Measurements from ENCODE around the gene BRSK1. TPM values are rescaled to one million over a fixed set of nuclear protein-coding genes. Genes with fewer than 3 reads are reported as not detected.

Gene BRSK1
- total RNA-seq, 2 experiments from 2014 or later: 2.6 to 2.7 TPM

DNA sequence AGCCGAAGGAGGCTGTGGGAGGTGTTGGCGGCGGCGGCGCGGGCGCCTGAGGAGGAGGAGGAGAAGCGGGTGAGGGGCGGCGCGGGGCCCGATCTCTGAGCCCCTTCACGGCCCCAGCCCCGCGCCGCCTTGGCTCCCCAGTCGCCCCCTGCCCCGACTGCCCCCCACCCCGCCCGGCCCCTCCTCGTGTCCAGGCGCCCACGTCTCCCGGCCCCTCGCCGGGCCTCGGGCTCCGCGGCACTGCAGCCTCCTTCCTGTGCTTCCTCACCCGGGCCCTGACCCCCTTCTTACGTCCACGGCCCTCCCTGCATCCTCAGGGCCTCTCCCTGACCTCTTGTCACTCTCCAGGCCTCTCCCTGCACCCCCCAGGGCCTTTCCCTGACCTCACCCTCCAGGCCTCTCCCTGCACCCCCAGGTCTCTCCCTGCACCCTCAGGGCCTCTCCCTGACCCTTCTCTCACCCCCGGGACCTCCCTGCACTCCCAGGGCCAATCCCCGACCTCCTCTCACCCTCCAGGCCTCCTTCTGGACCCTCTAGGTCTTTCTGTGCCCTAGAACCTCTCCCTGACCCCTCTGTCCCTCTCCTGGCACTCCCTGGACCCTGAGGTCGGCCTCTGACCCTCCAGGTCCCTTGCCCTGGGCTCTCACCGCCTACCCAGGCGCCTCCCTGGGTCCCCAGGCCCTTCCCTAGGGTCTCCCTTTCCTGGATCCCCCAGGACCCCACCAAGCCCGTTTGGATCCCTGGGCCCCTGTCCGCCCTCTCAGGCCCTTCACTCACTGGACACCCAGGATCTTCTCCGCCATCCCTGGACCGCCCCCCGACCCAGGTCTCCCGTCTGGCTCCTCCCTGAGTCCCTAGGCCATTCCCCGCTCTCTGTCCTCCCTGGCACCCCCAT is 56.3 kb downstream of the BRSK1 start:
- H3K9me3 Mint-ChIP-seq: no peaks in the 10 kb centered on the region
- intact Hi-C loops (cut with DNase I, micrococcal nuclease): loop anchor here (1.0 to 5.0 kb wide), 8 partner anchors 14 to 259 kb away; partner anchors contain the start of genes COX6B2 (in 2 of the 2), RPL28 (in 2 of the 2), FIZ1 (in 1 of the 2) and PPP6R1 (in 1 of the 2)
- DNase-seq: peak in 5 of 14 experiments; percentile 9 to 54 (median 10)
- peak overlapping the region; percentile 98 for H3K4me3 Mint-ChIP-seq
- peak overlapping the region; percentile 99 for H3K27ac Mint-ChIP-seq
- ChIA-PET CTCF (interaction anchor here (0.7 to 3.5 kb wide), 6 partner anchors 8 to 44 kb away, joined by 3 to 21 read pairs (median 4); partner anchors contain the start of gene TMEM238), POLR2A (interaction anchor here (0.8 to 2.0 kb wide), 28 partner anchors 11 to 892 kb away, joined by 3 to 43 read pairs (median 7); partner anchors contain the start of genes FIZ1, HSPBP1, NAT14 and PPP1R12C)
- ATAC-seq (ENCODE audit: poor library complexity): no peak
- H3K27me3 ChIP-seq (ENCODE audit: control insufficient read depth in 1 of 2, insufficient read depth in 2 of 2, low read length in 2 of 2): peaks cover 3 to 4% of the 10 kb centered on the region in 2 experiments
- H3K36me3 Mint-ChIP-seq (ENCODE audit: low read depth): peaks cover 25% of the 10 kb centered on the region
- no peaks in the 10 kb centered on the region for H3K9me3 ChIP-seq (ENCODE audit: control insufficient read depth in 1 of 2, insufficient read depth in 1 of 2, low read length in 2 of 2)
- H3K36me3 ChIP-seq (ENCODE audit: insufficient read depth, low read length): peaks cover 8% of the 10 kb centered on the region
- peaks cover 21% of the 10 kb centered on the region for H3K4me1 Mint-ChIP-seq (ENCODE audit: low read depth)
- peaks cover 32% of the 10 kb centered on the region for H3K4me1 ChIP-seq (ENCODE audit: insufficient read depth, low read length)
- TF ChIP-seq, protein P1, sequence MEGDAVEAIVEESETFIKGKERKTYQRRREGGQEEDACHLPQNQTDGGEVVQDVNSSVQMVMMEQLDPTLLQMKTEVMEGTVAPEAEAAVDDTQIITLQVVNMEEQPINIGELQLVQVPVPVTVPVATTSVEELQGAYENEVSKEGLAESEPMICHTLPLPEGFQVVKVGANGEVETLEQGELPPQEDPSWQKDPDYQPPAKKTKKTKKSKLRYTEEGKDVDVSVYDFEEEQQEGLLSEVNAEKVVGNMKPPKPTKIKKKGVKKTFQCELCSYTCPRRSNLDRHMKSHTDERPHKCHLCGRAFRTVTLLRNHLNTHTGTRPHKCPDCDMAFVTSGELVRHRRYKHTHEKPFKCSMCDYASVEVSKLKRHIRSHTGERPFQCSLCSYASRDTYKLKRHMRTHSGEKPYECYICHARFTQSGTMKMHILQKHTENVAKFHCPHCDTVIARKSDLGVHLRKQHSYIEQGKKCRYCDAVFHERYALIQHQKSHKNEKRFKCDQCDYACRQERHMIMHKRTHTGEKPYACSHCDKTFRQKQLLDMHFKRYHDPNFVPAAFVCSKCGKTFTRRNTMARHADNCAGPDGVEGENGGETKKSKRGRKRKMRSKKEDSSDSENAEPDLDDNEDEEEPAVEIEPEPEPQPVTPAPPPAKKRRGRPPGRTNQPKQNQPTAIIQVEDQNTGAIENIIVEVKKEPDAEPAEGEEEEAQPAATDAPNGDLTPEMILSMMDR (IDR thresholded peaks at IDR 0.05): no peak
- peaks cover 22% of the 10 kb centered on the region for H3K27me3 Mint-ChIP-seq
- peak overlapping the region; percentile 45 to 73 for H3K27ac ChIP-seq (ENCODE audit: low read depth in 1 of 2, low read length in 2 of 2)
- H3K4me3 ChIP-seq (ENCODE audit: low read length): peak overlapping the region; percentile 71

DNA sequence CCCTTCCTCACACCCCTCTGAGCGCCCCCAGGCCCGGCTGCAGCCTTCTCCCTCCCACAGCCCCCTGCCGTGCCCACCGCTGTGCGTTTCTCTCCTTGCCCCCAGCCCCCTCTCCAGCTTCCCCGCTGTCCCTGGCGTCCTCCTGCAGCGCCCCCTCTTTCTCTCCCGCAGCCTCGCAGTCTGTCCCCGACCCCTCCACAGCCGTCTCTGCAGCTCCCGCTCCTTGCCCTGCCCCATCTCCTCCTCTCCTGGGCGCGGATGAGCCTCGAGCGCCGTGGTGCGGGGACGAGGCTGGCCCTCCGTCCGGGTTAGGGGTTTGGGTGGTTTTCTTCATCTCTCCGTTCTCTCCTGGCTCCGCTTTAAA is 57.0 kb downstream of the BRSK1 start:
- Mint-ChIP-seq H3K36me3 (ENCODE audit: low read depth) (peaks cover 31% of the 10 kb centered on the region), H3K27ac (peak overlapping the region; percentile 99), H3K27me3 (peaks cover 22% of the 10 kb centered on the region), H3K4me1 (ENCODE audit: low read depth) (peaks cover 21% of the 10 kb centered on the region), H3K9me3 (no peaks in the 10 kb centered on the region), H3K4me3 (peak overlapping the region; percentile 86)
- ATAC-seq (ENCODE audit: poor library complexity) (no peak), DNase-seq (peak in 5 of 14 experiments; percentile 10 to 57 (median 26))
- H3K27me3 ChIP-seq (ENCODE audit: control insufficient read depth in 1 of 2, insufficient read depth in 2 of 2, low read length in 2 of 2): peaks cover 3 to 4% of the 10 kb centered on the region in 2 experiments
- peaks cover 8% of the 10 kb centered on the region for H3K36me3 ChIP-seq (ENCODE audit: insufficient read depth, low read length)
- peaks cover 32% of the 10 kb centered on the region for H3K4me1 ChIP-seq (ENCODE audit: insufficient read depth, low read length)
- ChIA-PET POLR2A (no interaction called here), CTCF (interaction anchor here (0.7 to 1.1 kb wide), 2 partner anchors 9 to 39 kb away, joined by 3 to 4 read pairs; no protein-coding TSS in a partner anchor)
- TF ChIP-seq, protein P1 (IDR thresholded peaks at IDR 0.05): no peak
- no peak overlapping the region for H3K27ac ChIP-seq (ENCODE audit: low read depth in 1 of 2, low read length in 2 of 2)
- H3K4me3 ChIP-seq (ENCODE audit: low read length): peak overlapping the region; percentile 71
- H3K9me3 ChIP-seq (ENCODE audit: control insufficient read depth in 1 of 2, insufficient read depth in 1 of 2, low read length in 2 of 2): no peaks in the 10 kb centered on the region
- intact Hi-C loops (cut with DNase I, micrococcal nuclease): loop anchor here in 1 of 2 experiments (1.0 kb wide), 1 partner anchor 14 kb away; the partner anchor contains the start of gene COX6B2

DNA sequence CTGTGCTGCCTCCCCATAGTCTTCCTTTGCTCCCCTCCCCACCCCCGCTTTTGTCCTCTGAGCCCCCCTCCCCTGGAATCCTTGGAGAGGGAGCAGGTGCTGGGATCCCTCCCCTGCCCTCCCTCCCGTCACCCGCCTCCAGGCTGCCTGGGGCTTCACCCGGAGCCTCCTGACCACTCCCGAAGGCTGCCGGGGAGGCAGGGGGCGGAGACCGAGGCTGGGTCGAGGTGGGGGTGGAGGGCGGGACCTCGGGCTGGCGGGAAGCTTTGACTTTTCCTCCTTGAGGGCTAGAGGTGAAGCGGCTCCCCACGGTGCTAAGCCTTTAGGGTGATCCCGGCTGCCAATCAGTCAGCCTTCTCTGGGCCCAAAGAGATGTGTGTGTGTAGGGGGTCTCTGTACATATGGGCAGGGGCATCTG is 57.4 kb downstream of the BRSK1 start:
- no peaks in the 10 kb centered on the region for H3K9me3 ChIP-seq (ENCODE audit: control insufficient read depth in 1 of 2, insufficient read depth in 1 of 2, low read length in 2 of 2)
- Mint-ChIP-seq H3K36me3 (ENCODE audit: low read depth) (peaks cover 32% of the 10 kb centered on the region), H3K27me3 (peaks cover 20% of the 10 kb centered on the region), H3K27ac (peak overlapping the region; percentile 99), H3K4me3 (peak overlapping the region; percentile 86), H3K9me3 (no peaks in the 10 kb centered on the region), H3K4me1 (ENCODE audit: low read depth) (peaks cover 21% of the 10 kb centered on the region)
- peaks cover 8% of the 10 kb centered on the region for H3K36me3 ChIP-seq (ENCODE audit: insufficient read depth, low read length)
- no peak overlapping the region for H3K27ac ChIP-seq (ENCODE audit: low read depth in 1 of 2, low read length in 2 of 2)
- H3K27me3 ChIP-seq (ENCODE audit: control insufficient read depth in 1 of 2, insufficient read depth in 2 of 2, low read length in 2 of 2): peaks cover 3 to 4% of the 10 kb centered on the region in 2 experiments
- TF ChIP-seq, protein P1 (IDR thresholded peaks at IDR 0.05): no peak
- CTCF ChIA-PET: interaction anchor here (1.1 kb wide), 1 partner anchor 9 kb away, joined by 4 read pairs; no protein-coding TSS in a partner anchor
- peak overlapping the region; percentile 71 for H3K4me3 ChIP-seq (ENCODE audit: low read length)
- intact Hi-C loops (cut with DNase I, micrococcal nuclease): no loop called here
- peaks cover 32% of the 10 kb centered on the region for H3K4me1 ChIP-seq (ENCODE audit: insufficient read depth, low read length)
- DNase-seq (peak in 13 of 14 experiments; percentile 21 to 73 (median 45)), ATAC-seq (ENCODE audit: poor library complexity) (no peak)
- POLR2A ChIA-PET: no interaction called here
